Placental pericyte (primary cell): ENCODE results near the gene LCE1F. TPM values are rescaled to one million over a fixed set of nuclear protein-coding genes. Genes with fewer than 3 reads are reported as not detected.

Experiments
- total RNA-seq: library from RNA; depleted of rRNA; stranded (reverse); fragments of >200 nt; gene quantifications from 2 replicates; pipeline ENCODE4 v1.2.3, GENCODE V29; 2012

The LCE1F gene, protein sequence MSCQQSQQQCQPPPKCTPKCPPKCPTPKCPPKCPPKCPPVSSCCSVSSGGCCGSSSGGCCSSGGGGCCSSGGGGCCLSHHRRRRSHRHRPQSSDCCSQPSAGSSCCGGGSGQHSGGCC
- not detected in 2 replicates for total RNA-seq

DNA sequence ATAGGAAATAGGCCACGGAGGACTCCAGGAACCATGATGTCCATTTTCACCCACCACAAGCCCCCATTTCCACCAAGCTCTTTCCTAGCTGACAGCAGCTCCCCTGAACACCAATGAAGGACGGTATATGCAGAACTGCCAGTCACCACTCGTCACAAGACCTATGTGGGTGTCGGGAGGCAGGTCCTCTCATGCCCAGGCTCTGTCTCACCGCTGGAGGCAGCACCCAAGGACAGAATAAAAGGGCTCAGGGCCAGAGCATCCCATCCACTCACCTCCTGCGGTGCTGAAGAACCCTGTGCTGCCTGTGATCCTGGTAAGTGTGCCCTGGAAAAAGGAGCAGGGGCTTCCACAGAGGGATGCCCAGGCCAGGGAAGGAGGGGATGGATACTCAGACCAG is at the start of gene LCE1F:
LCE1F (plus strand) TSS at position 266 of the 400 bp plus-strand sequence. CDS start 1,232 bp downstream, outside the sequence.

DNA sequence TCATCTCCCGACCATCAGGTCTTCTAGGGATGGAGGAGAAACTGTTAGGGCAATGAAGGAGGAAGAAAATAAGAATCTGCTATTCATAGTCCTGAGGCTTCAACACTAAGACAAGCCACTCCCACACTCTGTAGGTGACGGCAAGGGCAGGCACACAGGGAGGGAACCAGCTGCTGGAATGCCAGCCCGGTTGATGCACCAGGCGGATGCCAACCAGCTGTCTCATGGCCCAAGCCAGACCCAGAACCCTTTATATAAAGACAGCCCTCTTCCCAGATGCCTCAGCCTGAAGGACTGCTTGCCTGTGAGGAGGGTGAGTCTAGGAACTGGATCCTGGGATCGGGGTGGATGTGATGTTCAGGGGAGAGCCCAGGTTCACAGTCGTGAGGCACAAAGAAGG is 17.2 kb upstream of the LCE1F start, which contains the start of gene KPRP:
KPRP (plus strand) TSS at position 279 of the 400 bp plus-strand sequence. CDS start 1,564 bp downstream, outside the sequence.

GRCh38 chr1:152786077-152786476 is 11.1 kb downstream of the LCE1F start, which contains the start of gene LCE1E:
Gene LCE1E (plus strand): TSS chr1:152786257. CDS start chr1:152787300, 1,043 bp downstream.

DNA sequence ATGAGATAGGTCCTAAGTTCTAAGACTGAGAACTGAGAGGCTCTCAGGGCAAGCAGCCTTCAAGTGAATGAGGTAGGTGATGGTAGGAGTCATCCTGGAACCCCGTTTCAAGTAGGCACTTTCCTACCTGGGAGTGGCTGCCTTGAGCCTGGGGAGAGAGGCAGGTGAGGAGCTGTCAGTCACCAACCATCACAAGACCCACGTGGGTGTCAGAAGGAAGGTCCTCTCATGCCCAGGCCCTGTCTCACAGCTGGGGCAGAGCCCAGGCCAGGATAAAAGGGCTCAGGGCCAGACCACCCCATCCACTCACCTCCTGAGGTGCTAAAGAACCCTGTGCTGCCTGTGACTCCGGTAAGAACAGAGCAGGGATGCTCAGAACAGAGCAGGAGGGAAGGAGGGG is 21.5 kb downstream of the LCE1F start, which contains the start of gene LCE1D:
LCE1D (plus strand) TSS at position 301 of the 400 bp plus-strand sequence. CDS start 1,074 bp downstream, outside the sequence.

GRCh38 chr1:152806576-152806975 is 31.6 kb downstream of the LCE1F start, which contains the start of gene LCE1C:
Gene LCE1C (minus strand): TSS chr1:152806651. CDS start chr1:152805478, 1,173 bp downstream.

DNA sequence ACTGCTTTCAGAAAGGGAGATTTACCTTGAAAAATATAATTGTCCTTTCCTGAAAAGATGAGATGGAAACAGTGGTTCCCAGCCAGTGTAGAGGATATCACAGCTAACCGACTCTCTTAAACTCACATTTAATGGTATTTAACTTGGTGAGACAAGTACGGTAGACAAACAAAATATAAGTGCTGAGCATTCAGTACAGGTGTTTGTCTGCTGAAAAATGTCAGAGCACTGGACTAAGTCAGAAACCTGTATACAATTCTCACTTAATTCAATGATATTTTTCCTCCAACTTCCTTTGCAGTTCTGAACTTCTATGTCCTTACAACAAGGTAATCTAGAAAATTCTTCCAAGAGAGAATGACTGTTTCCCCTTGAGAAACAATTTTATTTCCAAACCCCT is 36.7 kb downstream of the LCE1F start, which contains the start of gene LCE1B:
LCE1B (plus strand) TSS at position 301 of the 400 bp plus-strand sequence. CDS start 476 bp downstream, outside the sequence.

Other genes starting within 250 kb of the LCE1F start
- gene LCE3E, start 208.4 kb upstream of the LCE1F start, total RNA-seq, result not detected in 2 replicates
- not detected in 2 replicates for gene LCE3D, start 194.6 kb upstream of the LCE1F start, total RNA-seq
- not detected in 2 replicates for gene LCE3C, start 174.9 kb upstream of the LCE1F start, total RNA-seq
- gene LCE3B, start 161.3 kb upstream of the LCE1F start, total RNA-seq, result not detected in 2 replicates
- gene LCE3A, start 152.0 kb upstream of the LCE1F start, total RNA-seq, result not detected in 2 replicates
- gene LCE2D, start 111.8 kb upstream of the LCE1F start, total RNA-seq, result not detected in 2 replicates
- not detected in 2 replicates for gene LCE2C, start 99.9 kb upstream of the LCE1F start, total RNA-seq
- gene LCE2B, start 89.0 kb upstream of the LCE1F start, total RNA-seq, result not detected in 2 replicates
- gene LCE2A, start 76.8 kb upstream of the LCE1F start, total RNA-seq, result 0.57 TPM in 1 of 2 replicates, not detected in the other
- not detected in 2 replicates for gene LCE4A, start 67.0 kb upstream of the LCE1F start, total RNA-seq
- not detected in 2 replicates for gene KPRP, start 17.1 kb upstream of the LCE1F start, total RNA-seq
- not detected in 2 replicates for gene LCE1E, start 11.1 kb downstream of the LCE1F start, total RNA-seq
- not detected in 2 replicates for gene LCE1D, start 21.6 kb downstream of the LCE1F start, total RNA-seq
- gene LCE1C, start 31.5 kb downstream of the LCE1F start, total RNA-seq, result not detected in 2 replicates
- not detected in 2 replicates for gene LCE1B, start 36.8 kb downstream of the LCE1F start, total RNA-seq
- not detected in 2 replicates for gene LCE1A, start 52.3 kb downstream of the LCE1F start, total RNA-seq
- gene LCE6A, start 67.7 kb downstream of the LCE1F start, total RNA-seq, result not detected in 2 replicates
- not detected in 2 replicates for gene LCE7A, start 84.9 kb downstream of the LCE1F start, total RNA-seq
- gene SMCP, start 103.2 kb downstream of the LCE1F start, total RNA-seq, result not detected in 2 replicates
- gene IVL, start 133.4 kb downstream of the LCE1F start, total RNA-seq, result 0.14 TPM in 1 of 2 replicates, not detected in the other
- gene SPRR5, start 172.1 kb downstream of the LCE1F start, total RNA-seq, result not detected in 2 replicates
- not detected in 2 replicates for gene SPRR4, start 195.5 kb downstream of the LCE1F start, total RNA-seq
- not detected in 2 replicates for gene SPRR1A, start 208.9 kb downstream of the LCE1F start, total RNA-seq
- gene SPRR3, start 226.6 kb downstream of the LCE1F start, total RNA-seq, result not detected in 2 replicates